IMR-90 (cell line): ENCODE measurements around the gene PLXNA1. TPM values are rescaled to one million over a fixed set of nuclear protein-coding genes. Genes with fewer than 3 reads are reported as not detected.
A peak's percentile ranks its signal among the peaks of the same experiment; 100 is the strongest.

ENCODE experiments used
- ATAC-seq: fragments of 200-7000 bp; cut with Tn5 transposase; 2 replicates; pipeline ENCODE4 v1.9.1; 2020; ENCODE audit warnings: low read depth, mild to moderate bottlenecking, moderate library complexity
- BruUV-seq: library from RNA; stranded (reverse); fragments of 400-500 nt; replicated peaks from 2 replicates; lab custom pipeline; 2021; lab: Mats Ljungman, UMichigan
- CTCF ChIA-PET: fragments of 300-600 bp; formaldehyde crosslinking; extraction: SDS; loops from one replicate; lab custom pipeline; 2021; ENCODE audit warnings: antibody characterized with exemption; lab: Yijun Ruan, JAX
- POLR2A ChIA-PET: fragments of 300-600 bp; sonication (Branson Sonifier 250); formaldehyde crosslinking; loops from one replicate; lab custom pipeline; 2022; ENCODE audit warnings: antibody characterized with exemption; ENCODE audit not compliant: unreplicated experiment; lab: Charles Lee
- DNase-seq: peaks from one replicate; pipeline ENCODE4 v3.0.0; 2013
- H2AFZ ChIP-seq: replicated peaks from 2 replicates; pipeline ENCODE3; 2013; ENCODE audit warnings: low read length, mild to moderate bottlenecking; ENCODE audit not compliant: poor library complexity
- H2AK5ac ChIP-seq: 2 replicates; pipeline ENCODE4 v1.6.1; 2013; ENCODE audit warnings: low read depth, low read length, inconsistent platforms
- H2AK9ac ChIP-seq: replicated peaks from 2 replicates; pipeline ENCODE3; 2013; ENCODE audit warnings: mild to moderate bottlenecking, low read depth, low read length, moderate library complexity; ENCODE audit not compliant: poor library complexity
- H2BK120ac ChIP-seq: 2 replicates; pipeline ENCODE4 v1.6.1; 2013; ENCODE audit warnings: low read depth, low read length, inconsistent platforms
- H2BK15ac ChIP-seq: 3 replicates; pipeline ENCODE4 v1.6.1; 2013; ENCODE audit warnings: low read depth, low read length, inconsistent platforms
- H2BK20ac ChIP-seq: 2 replicates; pipeline ENCODE4 v1.6.1; 2013; ENCODE audit warnings: low read depth, mild to moderate bottlenecking, inconsistent platforms, low read length, moderate library complexity
- H2BK5ac ChIP-seq: 2 replicates; pipeline ENCODE4 v1.6.1; 2013; ENCODE audit warnings: mild to moderate bottlenecking, low read depth, low read length, inconsistent platforms; ENCODE audit not compliant: poor library complexity, severe bottlenecking
- H3K14ac ChIP-seq: replicated peaks from 2 replicates; pipeline ENCODE4 v1.6.1; 2013; ENCODE audit warnings: low read depth, low read length, inconsistent platforms
- H3K18ac ChIP-seq: 2 replicates; pipeline ENCODE4 v1.6.1; 2013; ENCODE audit warnings: low read depth, low read length, control low read depth
- H3K23ac ChIP-seq: 2 replicates; pipeline ENCODE4 v1.6.1; 2013; ENCODE audit warnings: low read depth, low read length, inconsistent platforms
- H3K27ac ChIP-seq: 2 replicates; pipeline ENCODE4 v1.5.1; 2013; ENCODE audit warnings: mild to moderate bottlenecking, control low read depth, low read length; ENCODE audit not compliant: insufficient read depth
- H3K27me3 ChIP-seq: 2 replicates; pipeline ENCODE4 v1.6.1; 2013; ENCODE audit warnings: low read length; ENCODE audit not compliant: control insufficient read depth, insufficient read depth
- H3K36me3 ChIP-seq: 2 replicates; pipeline ENCODE4 v1.6.1; 2013; ENCODE audit warnings: low read length, mixed read lengths; ENCODE audit not compliant: control insufficient read depth, insufficient read depth
- H3K4ac ChIP-seq: 2 replicates; pipeline ENCODE4 v1.6.1; 2013; ENCODE audit warnings: low read depth, low read length, inconsistent platforms
- H3K4me1 ChIP-seq: 2 replicates; pipeline ENCODE4 v1.6.1; 2013; ENCODE audit warnings: low read length, mixed read lengths; ENCODE audit not compliant: control insufficient read depth, insufficient read depth
- H3K4me2 ChIP-seq: 2 replicates; pipeline ENCODE4 v1.6.1; 2013; ENCODE audit warnings: low read depth, mild to moderate bottlenecking, control low read depth, low read length, moderate library complexity
- H3K4me3 ChIP-seq: 2 replicates; pipeline ENCODE4 v1.5.1; 2013; ENCODE audit warnings: low read depth, mild to moderate bottlenecking, control low read depth, low read length, moderate library complexity; ENCODE audit not compliant: insufficient read depth
- H3K56ac ChIP-seq: 2 replicates; pipeline ENCODE4 v1.6.1; 2013; ENCODE audit warnings: low read length, inconsistent platforms; ENCODE audit not compliant: insufficient read depth; ENCODE audit errors: extremely low read depth
- H3K79me1 ChIP-seq, 2 experiments: 2 replicates each; pipeline ENCODE4 v1.6.1; 2013; ENCODE audit warnings: low read length in 2 of 2, inconsistent platforms in 1 of 2, low read depth in 1 of 2
- H3K9ac ChIP-seq: 2 replicates; pipeline ENCODE4 v1.6.1; 2013; ENCODE audit warnings: low read depth, low read length, control low read depth
- H3K9me1 ChIP-seq: 2 replicates; pipeline ENCODE4 v1.6.1; 2013; ENCODE audit warnings: low read length, inconsistent platforms; ENCODE audit not compliant: insufficient read depth
- H3K9me3 ChIP-seq: 2 replicates; pipeline ENCODE4 v1.6.1; 2013; ENCODE audit warnings: low read length; ENCODE audit not compliant: control insufficient read depth, insufficient read depth
- H4K20me1 ChIP-seq: 2 replicates; pipeline ENCODE4 v1.6.1; 2013; ENCODE audit warnings: low read length, inconsistent platforms; ENCODE audit not compliant: insufficient read depth
- H4K5ac ChIP-seq: 2 replicates; pipeline ENCODE4 v1.6.1; 2013; ENCODE audit warnings: mild to moderate bottlenecking, low read depth, low read length, control low read depth
- H4K8ac ChIP-seq, 2 experiments: 2 replicates each; pipeline ENCODE4 v1.6.1; 2013; ENCODE audit warnings: low read depth in 2 of 2, low read length in 2 of 2, control low read depth in 1 of 2, inconsistent platforms in 1 of 2
- H4K91ac ChIP-seq: 2 replicates; pipeline ENCODE4 v1.6.1; 2013; ENCODE audit warnings: low read depth, low read length, inconsistent platforms; ENCODE audit not compliant: insufficient read depth
- BHLHE40 ChIP-seq: fragments of 150-350 bp; IDR thresholded peaks from 2 replicates; pipeline ENCODE4 v1.6.1; 2016; ENCODE audit warnings: mild to moderate bottlenecking, low read depth, low read length
- CEBPB ChIP-seq: IDR thresholded peaks from 2 replicates; pipeline ENCODE4 v1.6.1; 2012; ENCODE audit warnings: low read depth, low read length, improper control_type of control experiment
- CHD1 ChIP-seq: IDR thresholded peaks from 2 replicates; pipeline ENCODE4 v1.6.1; 2012; ENCODE audit warnings: low read depth, low read length, improper control_type of control experiment
- CTCF ChIP-seq: conservative IDR thresholded peaks from 2 replicates; pipeline ENCODE4 v1.5.1; 2012; ENCODE audit warnings: mild to moderate bottlenecking, low read depth, low read length, improper control_type of control experiment
- ELK1 ChIP-seq: fragments of 150-350 bp; IDR thresholded peaks from 2 replicates; pipeline ENCODE4 v1.6.1; 2016; ENCODE audit warnings: low read depth, mild to moderate bottlenecking, low read length, moderate library complexity, borderline replicate concordance
- FOS ChIP-seq: fragments of 150-350 bp; IDR thresholded peaks from 2 replicates; pipeline ENCODE4 v1.6.1; 2016; ENCODE audit warnings: low read depth, low read length
- MAFK ChIP-seq: IDR thresholded peaks from 2 replicates; pipeline ENCODE4 v1.6.1; 2012; ENCODE audit warnings: low read depth, low read length, improper control_type of control experiment
- MAZ ChIP-seq: IDR thresholded peaks from 2 replicates; pipeline ENCODE4 v1.6.1; 2012; ENCODE audit warnings: low read depth, mild to moderate bottlenecking, low read length, improper control_type of control experiment, moderate library complexity, borderline replicate concordance
- MXI1 ChIP-seq: IDR thresholded peaks from 2 replicates; pipeline ENCODE4 v1.6.1; 2012; ENCODE audit warnings: low read depth, mild to moderate bottlenecking, low read length, moderate library complexity, borderline replicate concordance
- NFE2L2 ChIP-seq: fragments of 150-350 bp; IDR thresholded peaks from 2 replicates; pipeline ENCODE4 v1.6.1; 2016; ENCODE audit warnings: low read depth, mild to moderate bottlenecking, low read length
- POLR2A ChIP-seq: IDR thresholded peaks from 2 replicates; pipeline ENCODE4 v1.6.1; 2012; ENCODE audit warnings: mild to moderate bottlenecking, low read depth, low read length
- RAD21 ChIP-seq: IDR thresholded peaks from 2 replicates; pipeline ENCODE4 v1.6.1; 2012; ENCODE audit warnings: low read length, improper control_type of control experiment
- RCOR1 ChIP-seq: IDR thresholded peaks from 2 replicates; pipeline ENCODE4 v1.6.1; 2012; ENCODE audit warnings: mild to moderate bottlenecking, low read length, improper control_type of control experiment; ENCODE audit not compliant: insufficient replicate concordance
- RFX5 ChIP-seq: IDR thresholded peaks from 2 replicates; pipeline ENCODE4 v1.8.0; 2012; ENCODE audit warnings: low read depth, mild to moderate bottlenecking, low read length, moderate library complexity
- SMC3 ChIP-seq: fragments of 150-350 bp; IDR thresholded peaks from 2 replicates; pipeline ENCODE4 v1.6.1; 2016; ENCODE audit warnings: low read depth, mild to moderate bottlenecking, antibody characterized with exemption, low read length, moderate library complexity
- USF2 ChIP-seq: fragments of 150-350 bp; IDR thresholded peaks from 2 replicates; pipeline ENCODE4 v1.6.1; 2017; ENCODE audit warnings: mild to moderate bottlenecking, antibody characterized with exemption, low read length, low read depth
- WGBS, 2 experiments: methylation state at CpG; one replicate each; pipeline versions ENCODE4 v1.1.5 to v1.1.7; 2013; ENCODE audit warnings: missing lambda C conversion rate in 2 of 2; ENCODE audit not compliant: insufficient read length in 1 of 2; ENCODE audit errors: extremely low coverage in 2 of 2; 5-methylcytosine and 5-hydroxymethylcytosine counted together
- dilution Hi-C: fragments of 300-500 bp; cut with HindIII; formaldehyde crosslinking; loops from one replicate; pipeline ENCODE4 v1.14.3; 2018; ENCODE audit warnings: low sequenced_read_pairs; ENCODE audit not compliant: unreplicated experiment
- in situ Hi-C: fragments of 300-500 bp; cut with MboI; formaldehyde crosslinking; loops from 3 replicates; pipeline ENCODE4 v1.14.3; 2019; ENCODE audit warnings: low sequenced_read_pairs, inconsistent platforms, mixed read lengths
- intact Hi-C: fragments of 100-400 bp; cut with micrococcal nuclease; formaldehyde crosslinking; loops from 2 replicates; pipeline ENCODE4 v1.10.0; 2022
- polyA plus RNA-seq, 3 experiments: library from polyadenylated mRNA; depleted of rRNA; stranded (reverse); fragments of >200 nt; gene quantifications; 2 replicates each; pipeline ENCODE4 v1.2.3, GENCODE V29; 2012; ENCODE audit warnings: low replicate concordance in 1 of 3
- total RNA-seq: library from RNA; depleted of rRNA; stranded (reverse); fragments of >200 nt; gene quantifications from 2 replicates; pipeline ENCODE4 v1.2.3, GENCODE V29; 2012

Gene PLXNA1
- total and polyA plus RNA-seq, 2 of the 4 experiments (the other 2 are of a cell fraction): 13.6 to 49.4 TPM

- H3K27ac ChIP-seq: no peak overlapping the region
- dilution Hi-C loops (no loop called here), in situ Hi-C loops (no loop called here), intact Hi-C loops (no loop called here)
- no peak overlapping the region for H2BK15ac ChIP-seq
- H3K4ac ChIP-seq: no peak overlapping the region
- no peak overlapping the region for H3K56ac ChIP-seq
- H3K18ac ChIP-seq: no peak overlapping the region
- H2BK20ac ChIP-seq: no peak overlapping the region
- no peak overlapping the region for H4K8ac ChIP-seq
- no TSS peak for BruUV-seq
- peaks cover 5% of the 10 kb centered on the region; the same call in 1 of the 2 replicates for H4K20me1 ChIP-seq
- H2AK9ac ChIP-seq: no peak overlapping the region
- H3K4me3 ChIP-seq: no peak overlapping the region
- no peak overlapping the region for H3K23ac ChIP-seq
- no peak overlapping the region for H3K4me2 ChIP-seq
- no peak for DNase-seq
- WGBS, 2 experiments: 97% methylated on average over 6 of the region's 15 CpGs; no CpG with 5 or more reads in 1 of the 2 experiments
- H3K27me3 ChIP-seq: no peaks in the 10 kb centered on the region
- peak overlapping the region; percentile 21 for H2AFZ ChIP-seq
- peaks cover 3 to 29% of the 10 kb centered on the region in 2 experiments; a peak in 1 of 4 replicates for H3K79me1 ChIP-seq
- H2BK5ac ChIP-seq: no peak overlapping the region
- peaks cover 15% of the 10 kb centered on the region for H3K4me1 ChIP-seq
- no peak for TF ChIP-seq RAD21
- no peak for TF ChIP-seq RCOR1
- TF ChIP-seq MAFK: no peak
- no peak for TF ChIP-seq ELK1
- TF ChIP-seq RFX5: no peak
- TF ChIP-seq CHD1: no peak
- no peak for TF ChIP-seq USF2
- TF ChIP-seq POLR2A: no peak
- TF ChIP-seq NFE2L2: no peak
- TF ChIP-seq BHLHE40: no peak
- TF ChIP-seq MXI1: no peak
- TF ChIP-seq MAZ: no peak
- TF ChIP-seq CEBPB: no peak
- TF ChIP-seq FOS: no peak
- no peak for TF ChIP-seq CTCF
- no peak for TF ChIP-seq SMC3
- peaks cover 5% of the 10 kb centered on the region for H3K9me1 ChIP-seq
- H4K91ac ChIP-seq: no peak overlapping the region
- no peak overlapping the region for H3K9ac ChIP-seq
- ATAC-seq: no peak
- peaks cover 79% of the 10 kb centered on the region for H3K36me3 ChIP-seq
- H3K9me3 ChIP-seq: no peaks in the 10 kb centered on the region
- no peak overlapping the region for H3K14ac ChIP-seq
- POLR2A ChIA-PET: no interaction called here
- no peak overlapping the region for H2BK120ac ChIP-seq
- H2AK5ac ChIP-seq: no peak overlapping the region
- CTCF ChIA-PET: no interaction called here
- H4K5ac ChIP-seq: no peak overlapping the region
These were observed 33.5 kb downstream of the PLXNA1 start for GRCh38 chr3:127016461-127016860.
